H9 (cell line): ENCODE measurements around the gene INSM1. TPM values are rescaled to one million over a fixed set of nuclear protein-coding genes. Genes with fewer than 3 reads are reported as not detected.

Experiments used
- DNase-seq: peaks from one replicate; pipeline ENCODE4 v3.0.0-alpha.2; 2017
- H2AFZ ChIP-seq: one replicate; pipeline ENCODE4 v1.6.1; 2013; ENCODE audit warnings: mild to moderate bottlenecking, low read length, control low read depth, moderate library complexity
- H2AK5ac ChIP-seq: 2 replicates; pipeline ENCODE4 v1.6.1; 2013; ENCODE audit warnings: low read length, control low read depth, mixed read lengths; ENCODE audit not compliant: insufficient read length
- H2BK120ac ChIP-seq: one replicate; pipeline ENCODE4 v1.6.1; 2013; ENCODE audit warnings: low read depth, mild to moderate bottlenecking, low read length, control low read depth, inconsistent platforms; ENCODE audit not compliant: poor library complexity, severe bottlenecking
- H2BK12ac ChIP-seq: 2 replicates; pipeline ENCODE4 v1.6.1; 2013; ENCODE audit warnings: low read length, control low read depth, mixed read lengths, low read depth; ENCODE audit not compliant: insufficient read length
- H2BK15ac ChIP-seq: 2 replicates; pipeline ENCODE4 v1.6.1; 2013; ENCODE audit warnings: low read depth, low read length, control low read depth
- H2BK20ac ChIP-seq: one replicate; pipeline ENCODE4 v1.6.1; 2013; ENCODE audit warnings: low read depth, mild to moderate bottlenecking, low read length, control low read depth, inconsistent platforms; ENCODE audit not compliant: poor library complexity, severe bottlenecking
- H2BK5ac ChIP-seq: 2 replicates; pipeline ENCODE4 v1.6.1; 2013; ENCODE audit warnings: low read length, control low read depth, mixed read lengths; ENCODE audit not compliant: insufficient read length
- H3K14ac ChIP-seq: 2 replicates; pipeline ENCODE4 v1.6.1; 2013; ENCODE audit warnings: low read length, control low read depth; ENCODE audit not compliant: insufficient read depth
- H3K18ac ChIP-seq: 2 replicates; pipeline ENCODE4 v1.6.1; 2013; ENCODE audit warnings: low read depth, mild to moderate bottlenecking, mixed read lengths, low read length, control low read depth; ENCODE audit not compliant: insufficient read length
- H3K23ac ChIP-seq: 2 replicates; pipeline ENCODE4 v1.6.1; 2013; ENCODE audit warnings: low read length, control low read depth, mixed read lengths, low read depth; ENCODE audit not compliant: insufficient read length
- H3K23me2 ChIP-seq: 2 replicates; pipeline ENCODE4 v1.6.1; 2013; ENCODE audit warnings: low read depth, mild to moderate bottlenecking, mixed read lengths, low read length, control low read depth; ENCODE audit not compliant: insufficient read length, poor library complexity, severe bottlenecking
- H3K27ac ChIP-seq: 2 replicates; pipeline ENCODE4 v1.5.1; 2013; ENCODE audit warnings: low read length, control low read depth, mixed read lengths, low read depth; ENCODE audit not compliant: insufficient read length
- H3K27me3 ChIP-seq: 2 replicates; pipeline ENCODE4 v1.6.1; 2013; ENCODE audit warnings: low read length, control low read depth, inconsistent platforms; ENCODE audit not compliant: insufficient read depth
- H3K4ac ChIP-seq: 2 replicates; pipeline ENCODE4 v1.6.1; 2013; ENCODE audit warnings: low read depth, mild to moderate bottlenecking, control low read depth, inconsistent platforms, low read length, moderate library complexity
- H3K4me1 ChIP-seq: 2 replicates; pipeline ENCODE4 v1.6.1; 2013; ENCODE audit warnings: low read length, control low read depth, inconsistent platforms; ENCODE audit not compliant: insufficient read depth
- H3K4me2 ChIP-seq: 2 replicates; pipeline ENCODE4 v1.6.1; 2013; ENCODE audit warnings: low read length, control low read depth, mixed read lengths; ENCODE audit not compliant: insufficient read length, insufficient read depth
- H3K56ac ChIP-seq: 2 replicates; pipeline ENCODE4 v1.6.1; 2013; ENCODE audit warnings: low read depth, mild to moderate bottlenecking, mixed read lengths, low read length, control low read depth; ENCODE audit not compliant: insufficient read length
- H3K79me1 ChIP-seq: 2 replicates; pipeline ENCODE4 v1.6.1; 2013; ENCODE audit warnings: low read depth, mild to moderate bottlenecking, moderate library complexity, low read length, control low read depth, inconsistent platforms; ENCODE audit not compliant: insufficient read depth, poor library complexity, severe bottlenecking
- H3K79me2 ChIP-seq: 2 replicates; pipeline ENCODE4 v1.6.1; 2013; ENCODE audit warnings: low read length, control low read depth, inconsistent platforms; ENCODE audit not compliant: insufficient read depth
- H3K9ac ChIP-seq: 2 replicates; pipeline ENCODE4 v1.6.1; 2013; ENCODE audit warnings: low read length, control low read depth, mixed read lengths; ENCODE audit not compliant: insufficient read length; ENCODE audit errors: extremely low read depth
- H3K9me3 ChIP-seq: one replicate; pipeline ENCODE4 v1.6.1; 2013; ENCODE audit warnings: low read depth, low read length, inconsistent platforms; ENCODE audit not compliant: control insufficient read depth
- H3T11ph ChIP-seq: one replicate; pipeline ENCODE4 v1.6.1; 2013; ENCODE audit warnings: mild to moderate bottlenecking, low read length, control low read depth, inconsistent platforms
- H4K20me1 ChIP-seq: one replicate; pipeline ENCODE4 v1.6.1; 2013; ENCODE audit not compliant: control insufficient read depth, insufficient read length, insufficient read depth
- H4K5ac ChIP-seq: 2 replicates; pipeline ENCODE4 v1.6.1; 2013; ENCODE audit warnings: low read depth, mild to moderate bottlenecking, mixed read lengths, low read length, control low read depth; ENCODE audit not compliant: insufficient read length
- H4K8ac ChIP-seq: replicated peaks from 2 replicates; pipeline ENCODE4 v1.6.1; 2013; ENCODE audit warnings: low read length, control low read depth, mixed read lengths, low read depth; ENCODE audit not compliant: insufficient read length
- H4K91ac ChIP-seq: 2 replicates; pipeline ENCODE4 v1.6.1; 2013; ENCODE audit warnings: low read depth, mild to moderate bottlenecking, moderate library complexity, mixed read lengths, low read length, control low read depth; ENCODE audit not compliant: insufficient read length
- H3K27ac Mint-ChIP-seq, 3 experiments: 2 replicates in 2 of 3; 3 replicates in 1 of 3; pipeline ENCODE4 v1.8.0; 2020 to 2021; ENCODE audit warnings: mixed read lengths in 3 of 3, mild to moderate bottlenecking in 1 of 3, moderate library complexity in 1 of 3
- H3K27me3 Mint-ChIP-seq: 2 replicates; pipeline ENCODE4 v1.8.0; 2021; ENCODE audit warnings: low read depth, mild to moderate bottlenecking, moderate library complexity, mixed read lengths
- H3K36me3 Mint-ChIP-seq, 3 experiments: 2 replicates in 2 of 3; 3 replicates in 1 of 3; pipeline ENCODE4 v1.8.0; 2020 to 2021; ENCODE audit warnings: low read depth in 3 of 3, mixed read lengths in 3 of 3; ENCODE audit not compliant: insufficient read depth in 1 of 3
- H3K4me1 Mint-ChIP-seq, 2 experiments: 2 replicates each; pipeline ENCODE4 v1.8.0; 2020; ENCODE audit warnings: mixed read lengths in 2 of 2
- H3K4me3 Mint-ChIP-seq, 2 experiments: 2 replicates in 1 of 2; 3 replicates in 1 of 2; pipeline ENCODE4 v1.8.0; 2020 to 2021; ENCODE audit warnings: mild to moderate bottlenecking in 2 of 2, mixed read lengths in 2 of 2, moderate library complexity in 1 of 2
- H3K9me3 Mint-ChIP-seq, 2 experiments: 2 replicates in 1 of 2; 3 replicates in 1 of 2; pipeline ENCODE4 v1.8.0; 2020; ENCODE audit warnings: mild to moderate bottlenecking in 2 of 2, mixed read lengths in 2 of 2, moderate library complexity in 1 of 2
- CTCF ChIP-seq: fragments of 200-600 bp; sonication (generic); conservative IDR thresholded peaks from 3 replicates; pipeline ENCODE4 v1.8.0; 2021; ENCODE audit warnings: antibody characterized with exemption, mild to moderate bottlenecking
- WGBS: extraction: QIAGEN DNeasy Blood & Tissue Kit; methylation state at CpG from one replicate; pipeline ENCODE4 v1.1.7; 2013; ENCODE audit warnings: missing lambda C conversion rate, low lambda C conversion rate, mixed read lengths; ENCODE audit not compliant: insufficient read length; ENCODE audit errors: extremely low coverage; 5-methylcytosine and 5-hydroxymethylcytosine counted together
- total RNA-seq: library from RNA; stranded (reverse); gene quantifications from 2 replicates; pipeline ENCODE4 v1.2.1, GENCODE V29; 2021

Gene INSM1
- total RNA-seq, 1 experiment from 2014 or later, result 0.83 TPM

GRCh38 chr20:20364593-20365479 lies 3.1 kb upstream of the INSM1 start:
- Histone ChIP-seq H4K5ac (no peak overlapping the region), H2BK20ac (no peak overlapping the region), H4K20me1 (no peaks in the 10 kb centered on the region), H3K9ac (no peak overlapping the region), H2BK12ac (no peak overlapping the region), H3K79me1 (no peaks in the 10 kb centered on the region), H3K4me2 (peak overlapping the region; percentile 54), H3K79me2 (no peaks in the 10 kb centered on the region), H2BK5ac (no peak overlapping the region), H2AK5ac (no peak overlapping the region), H3K27me3 (peaks cover 38% of the 10 kb centered on the region), H3K14ac (no peak overlapping the region), H2BK15ac (no peak overlapping the region), H3K27ac (no peak overlapping the region), H2AFZ (no peak overlapping the region), H4K91ac (no peak overlapping the region), H2BK120ac (no peak overlapping the region), H3K4ac (no peak overlapping the region), H3K23ac (no peak overlapping the region), H3K18ac (peak overlapping the region; percentile 19), H3K9me3 (no peaks in the 10 kb centered on the region), H3K4me1 (no peaks in the 10 kb centered on the region), H3K23me2 (peaks cover 38% of the 10 kb centered on the region), H3T11ph (no peak overlapping the region), H3K56ac (no peak overlapping the region), H4K8ac (no peak overlapping the region)
- peak overlapping the region; percentile 22 to 78 for H3K4me3 Mint-ChIP-seq
- TF ChIP-seq CTCF, result peak; percentile 30; the same call in 2 of the 3 replicates
- peaks cover 86% of the 10 kb centered on the region for H3K27me3 Mint-ChIP-seq
- no peak overlapping the region; a peak in 1 of 7 replicates for H3K27ac Mint-ChIP-seq
- H3K4me1 Mint-ChIP-seq, result peaks cover 42 to 48% of the 10 kb centered on the region in 2 experiments
- no CpG with 5 or more reads among the region's 70 CpGs for WGBS
- peaks cover 0 to 1% of the 10 kb centered on the region in 2 experiments; a peak in 3 of 5 replicates for H3K9me3 Mint-ChIP-seq
- no peak for DNase-seq
- no peaks in the 10 kb centered on the region for H3K36me3 Mint-ChIP-seq
